Mesodermal cell (in vitro differentiated cells): ENCODE measurements around the gene PRMT6.
"Not testable (repeated sequence)": the region's sequence is repeated elsewhere in the genome, so short reads cannot be mapped to it uniquely, and the experiment has no call there.

Experiments
- H3K27ac ChIP-seq: 2 replicates; pipeline ENCODE4 v1.7.0; 2013; ENCODE audit warnings: mild to moderate bottlenecking, low read depth, low read length, moderate library complexity; ENCODE audit not compliant: severe bottlenecking
- H3K36me3 ChIP-seq: 2 replicates; pipeline ENCODE4 v1.7.1; 2013; ENCODE audit warnings: mild to moderate bottlenecking, low read length, moderate library complexity; ENCODE audit not compliant: control insufficient read depth, insufficient read depth
- H3K4me1 ChIP-seq: one replicate; pipeline ENCODE4 v1.7.1; 2013; ENCODE audit warnings: mild to moderate bottlenecking, low read length; ENCODE audit not compliant: insufficient read depth, control insufficient read depth, poor library complexity, severe bottlenecking
- H3K4me3 ChIP-seq: 2 replicates; pipeline ENCODE4 v1.7.0; 2013; ENCODE audit warnings: low read length, control low read depth, mild to moderate bottlenecking; ENCODE audit not compliant: insufficient read depth, poor library complexity, severe bottlenecking; ENCODE audit errors: extremely low read depth
- H3K9me3 ChIP-seq: 2 replicates; pipeline ENCODE4 v1.7.1; 2013; ENCODE audit warnings: mild to moderate bottlenecking, low read length, moderate library complexity; ENCODE audit not compliant: control insufficient read depth
- WGBS, 2 experiments: methylation state at CpG; one replicate each; pipeline ENCODE4 v1.1.5; 2013; ENCODE audit warnings: missing lambda C conversion rate in 2 of 2; ENCODE audit not compliant: insufficient coverage in 2 of 2; 5-methylcytosine and 5-hydroxymethylcytosine counted together

The PRMT6 gene

GRCh38 chr1:107051266-107051665, 5.2 kb upstream of the PRMT6 start:
- Histone ChIP-seq H3K9me3 (peaks cover 5% of the 10 kb centered on the region), H3K4me3 (no peak overlapping the region), H3K27ac (no peak overlapping the region), H3K36me3 (no peaks in the 10 kb centered on the region), H3K4me1 (no peaks in the 10 kb centered on the region)
- no CpG with 5 or more reads among the region's 1 CpG for WGBS, 2 experiments

GRCh38 chr1:107055919-107056425, 502 bp upstream of the PRMT6 start:
- 91 to 92% methylated on average over 15 to 17 of the region's 24 CpGs for whole genome bisulfite sequencing, 2 experiments
- not testable (repeated sequence) for H3K36me3 ChIP-seq, H3K9me3 ChIP-seq, H3K4me1 ChIP-seq, H3K27ac ChIP-seq
- H3K4me3 ChIP-seq: peak overlapping the region; percentile 87

- no peak overlapping the region for H3K27ac ChIP-seq
- 1 to 3% methylated on average over 38 to 45 of the region's 55 CpGs for WGBS, 2 experiments
- H3K4me3 ChIP-seq: peak overlapping the region; percentile 87
- H3K36me3 ChIP-seq: no peaks in the 10 kb centered on the region
- H3K9me3 ChIP-seq: no peaks in the 10 kb centered on the region
- H3K4me1 ChIP-seq: no peaks in the 10 kb centered on the region
Measured at GRCh38 chr1:107057197-107058133, 991 bp downstream of the PRMT6 start.

GRCh38 chr1:107058245-107059032, 2.0 kb downstream of the PRMT6 start:
- Histone ChIP-seq H3K4me1 (no peaks in the 10 kb centered on the region), H3K9me3 (no peaks in the 10 kb centered on the region), H3K36me3 (no peaks in the 10 kb centered on the region), H3K4me3 (peak overlapping the region; percentile 87), H3K27ac (no peak overlapping the region)
- no CpG with 5 or more reads among the region's 4 CpGs for WGBS, 2 experiments

GRCh38 chr1:107061886-107062285, 5.4 kb downstream of the PRMT6 start:
- 83 to 92% methylated on average over 2 to 3 of the region's 3 CpGs for WGBS, 2 experiments
- H3K9me3 ChIP-seq: no peaks in the 10 kb centered on the region
- no peaks in the 10 kb centered on the region for H3K4me1 ChIP-seq
- H3K36me3 ChIP-seq: no peaks in the 10 kb centered on the region
- no peak overlapping the region for H3K27ac ChIP-seq
- H3K4me3 ChIP-seq: no peak overlapping the region

DNA sequence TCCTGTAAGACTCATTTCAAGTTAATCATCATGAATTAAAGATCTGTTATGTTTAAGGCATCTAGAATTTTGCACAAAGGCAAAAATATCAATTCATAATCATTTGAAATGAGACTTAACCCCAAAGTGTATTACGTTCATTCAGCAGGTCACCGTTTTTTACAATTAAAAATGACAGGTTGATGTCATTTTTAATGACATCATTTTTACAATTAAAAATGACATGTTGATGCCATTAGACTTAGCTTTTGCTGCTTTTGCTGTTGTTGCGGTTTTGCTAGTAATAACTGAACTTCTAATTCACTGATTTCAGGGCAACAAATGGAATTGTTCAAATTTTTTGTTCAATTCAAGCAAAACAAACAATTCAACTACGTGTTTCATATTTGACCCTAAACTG, 17.0 kb downstream of the PRMT6 start:
- Histone ChIP-seq H3K4me3 (no peak overlapping the region), H3K9me3 (no peaks in the 10 kb centered on the region), H3K4me1 (no peaks in the 10 kb centered on the region), H3K36me3 (no peaks in the 10 kb centered on the region), H3K27ac (no peak overlapping the region)
- no CpG with 5 or more reads among the region's 4 CpGs for WGBS, 2 experiments

GRCh38 chr1:107076841-107077240, 20.4 kb downstream of the PRMT6 start:
- 57 to 72% methylated on average over 2 of the region's 5 CpGs for WGBS, 2 experiments
- H3K27ac ChIP-seq: no peak overlapping the region
- H3K9me3 ChIP-seq: no peaks in the 10 kb centered on the region

GRCh38 chr1:107079249-107079648, 22.8 kb downstream of the PRMT6 start:
- WGBS, 2 experiments: 80 to 100% methylated on average over 1 of the region's 1 CpG
- Histone ChIP-seq H3K36me3 (no peaks in the 10 kb centered on the region), H3K9me3 (no peaks in the 10 kb centered on the region), H3K27ac (no peak overlapping the region), H3K4me3 (no peak overlapping the region), H3K4me1 (no peaks in the 10 kb centered on the region)

More at GRCh38 chr1:107076841-107077240, 20.4 kb downstream of the PRMT6 start:
- no peak overlapping the region for H3K4me3 ChIP-seq
- no peaks in the 10 kb centered on the region for H3K4me1 ChIP-seq
- no peaks in the 10 kb centered on the region for H3K36me3 ChIP-seq

DNA sequence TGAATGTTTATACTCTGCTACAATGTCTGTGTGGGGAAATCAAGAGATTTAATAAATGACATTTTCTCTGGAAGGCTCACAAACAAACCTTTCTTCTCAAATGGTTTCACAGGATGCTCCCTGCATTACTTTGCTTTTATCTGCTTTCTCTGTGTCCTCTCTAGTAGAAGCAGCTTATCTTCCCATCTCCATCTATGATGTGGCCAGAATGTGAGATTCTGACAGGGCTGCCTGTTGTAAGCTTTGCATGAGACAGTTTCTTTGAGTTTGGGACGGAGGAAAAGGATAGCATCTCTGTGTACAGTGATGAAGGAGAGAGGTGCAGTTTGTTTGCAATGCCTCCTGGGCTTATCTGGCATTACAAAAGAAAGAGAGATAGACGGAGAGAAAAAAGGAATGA, 24.6 kb downstream of the PRMT6 start:
- H3K4me3 ChIP-seq: no peak overlapping the region
- no peaks in the 10 kb centered on the region for H3K9me3 ChIP-seq
- 92 to 97% methylated on average over 2 of the region's 2 CpGs for WGBS, 2 experiments
- no peaks in the 10 kb centered on the region for H3K36me3 ChIP-seq
- H3K27ac ChIP-seq: no peak overlapping the region
- H3K4me1 ChIP-seq: no peaks in the 10 kb centered on the region

GRCh38 chr1:107091418-107091817, 34.9 kb downstream of the PRMT6 start:
- no peaks in the 10 kb centered on the region for H3K36me3 ChIP-seq
- no peaks in the 10 kb centered on the region for H3K4me1 ChIP-seq
- WGBS, 2 experiments: no CpG with 5 or more reads among the region's 1 CpG
- no peaks in the 10 kb centered on the region for H3K9me3 ChIP-seq
- no peak overlapping the region for H3K4me3 ChIP-seq
- H3K27ac ChIP-seq: no peak overlapping the region
